PC-3 (cell line): Measurements from ENCODE around the gene ESR1. TPM values are rescaled to one million over a fixed set of nuclear protein-coding genes. Genes with fewer than 3 reads are reported as not detected.

Experiments
- ATAC-seq: fragments of 200-7000 bp; cut with Tn5 transposase; 2 replicates; pipeline ENCODE4 v1.9.1; 2020; ENCODE audit warnings: mild to moderate bottlenecking, moderate library complexity
- BruUV-seq: library from RNA; stranded (reverse); fragments of 400-500 nt; replicated peaks from 2 replicates; lab custom pipeline; 2021; lab: Mats Ljungman, UMichigan
- CTCF ChIA-PET: fragments of 300-600 bp; sonication (Branson Sonifier 250); formaldehyde crosslinking; loops from one replicate; lab custom pipeline; 2022; ENCODE audit warnings: antibody characterized with exemption; lab: Charles Lee
- POLR2A ChIA-PET: fragments of 300-600 bp; sonication (Branson Sonifier 250); formaldehyde crosslinking; loops from one replicate; lab custom pipeline; 2022; ENCODE audit warnings: antibody characterized with exemption; ENCODE audit not compliant: unreplicated experiment; lab: Charles Lee
- DNase-seq: peaks from one replicate; pipeline ENCODE4 v3.0.0-alpha.2; 2015
- H2AFZ ChIP-seq: fragments of 300-600 bp; sonication (generic); 2 replicates; pipeline ENCODE4 v1.6.0; 2016; ENCODE audit warnings: antibody characterized with exemption, low read length
- H3F3A ChIP-seq: fragments of 300-600 bp; sonication (generic); one replicate; pipeline ENCODE4 v1.6.0; 2017; ENCODE audit warnings: antibody characterized with exemption, low read length, control low read depth, mild to moderate bottlenecking; ENCODE audit not compliant: unreplicated experiment
- H3K27ac ChIP-seq: fragments of 300-600 bp; sonication (generic); 2 replicates; pipeline ENCODE4 v1.5.1; 2016; ENCODE audit warnings: mild to moderate bottlenecking, low read length
- H3K27me3 ChIP-seq: fragments of 300-600 bp; sonication (generic); 2 replicates; pipeline ENCODE4 v1.6.1; 2016; ENCODE audit warnings: low read length, mixed read lengths
- H3K36me3 ChIP-seq: fragments of 300-600 bp; sonication (generic); 2 replicates; pipeline ENCODE4 v1.6.1; 2016; ENCODE audit warnings: low read depth, mixed run types, low read length, mixed read lengths
- H3K4me1 ChIP-seq: fragments of 300-600 bp; sonication (generic); 2 replicates; pipeline ENCODE4 v1.5.1; 2016; ENCODE audit warnings: low read length; ENCODE audit not compliant: insufficient read depth
- H3K4me2 ChIP-seq: fragments of 300-600 bp; sonication (generic); 2 replicates; pipeline ENCODE4 v1.6.0; 2016; ENCODE audit warnings: low read length
- H3K4me3 ChIP-seq: fragments of 300-600 bp; sonication (generic); 2 replicates; pipeline ENCODE4 v1.5.1; 2016; ENCODE audit warnings: mild to moderate bottlenecking, low read length, mixed read lengths
- H3K79me2 ChIP-seq: fragments of 300-600 bp; sonication (generic); 2 replicates; pipeline ENCODE4 v1.6.1; 2017; ENCODE audit warnings: low read length, mixed read lengths
- H3K9ac ChIP-seq: fragments of 300-600 bp; sonication (generic); 2 replicates; pipeline ENCODE4 v1.6.0; 2016; ENCODE audit warnings: mild to moderate bottlenecking, low read length
- H3K9me2 ChIP-seq: fragments of 300-600 bp; sonication (generic); replicated peaks from 2 replicates; pipeline ENCODE4 v1.6.1; 2016; ENCODE audit warnings: mixed run types, low read length, mixed read lengths
- H3K9me3 ChIP-seq: fragments of 300-600 bp; sonication (generic); 2 replicates; pipeline ENCODE4 v1.6.1; 2016; ENCODE audit warnings: low read length, mixed read lengths
- H4K20me1 ChIP-seq: fragments of 300-600 bp; sonication (generic); 2 replicates; pipeline ENCODE4 v1.6.1; 2016; ENCODE audit warnings: low read length, mixed read lengths
- EZH2 ChIP-seq: fragments of 300-600 bp; sonication (generic); IDR thresholded peaks from one replicate; pipeline ENCODE4 v1.6.1; 2017; ENCODE audit warnings: antibody characterized with exemption, mild to moderate bottlenecking, low read length; ENCODE audit not compliant: unreplicated experiment
- EZH2phosphoT487 ChIP-seq: fragments of 300-600 bp; sonication (generic); IDR thresholded peaks from 2 replicates; pipeline ENCODE4 v1.6.1; 2018; ENCODE audit warnings: mild to moderate bottlenecking, antibody characterized with exemption, low read length, borderline replicate concordance
- intact Hi-C: fragments of 100-400 bp; cut with micrococcal nuclease; formaldehyde crosslinking; loops from 2 replicates; pipeline ENCODE4 v1.9.0; 2023
- total RNA-seq: library from RNA; depleted of rRNA; stranded (reverse); fragments of >200 nt; gene quantifications from 2 replicates; pipeline ENCODE4 v1.2.3, GENCODE V29; 2014
- TF ChIP-seq, protein P1 (sequence below): fragments of 300-600 bp; sonication (generic); conservative IDR thresholded peaks from 2 replicates; pipeline ENCODE4 v1.5.1; 2017; ENCODE audit warnings: antibody characterized with exemption, low read depth, mild to moderate bottlenecking, low read length

Gene ESR1
- total RNA-seq, 1 experiment from 2014 or later: 5.9 TPM

DNA sequence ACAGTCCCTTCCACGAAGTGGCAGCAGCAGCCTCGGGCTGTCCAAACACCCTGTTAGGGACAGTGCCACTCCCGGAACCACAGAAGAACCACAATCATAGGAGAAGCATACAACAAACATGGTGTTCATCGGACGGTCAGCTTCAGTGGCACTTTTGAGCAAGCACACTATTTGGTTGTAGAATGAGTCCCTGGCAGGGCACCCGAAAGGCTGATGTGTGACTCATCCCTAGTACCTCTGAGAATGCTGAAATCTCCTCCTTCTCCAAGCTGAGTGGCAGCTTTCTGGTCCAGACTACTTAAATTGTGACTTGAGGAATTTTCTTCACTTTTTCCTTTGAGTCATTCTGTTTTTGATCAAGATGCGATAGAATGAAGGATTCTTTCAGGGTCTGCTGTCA is 282.5 kb downstream of the ESR1 start:
- CTCF ChIA-PET: no interaction called here
- no TSS peak for BruUV-seq

DNA sequence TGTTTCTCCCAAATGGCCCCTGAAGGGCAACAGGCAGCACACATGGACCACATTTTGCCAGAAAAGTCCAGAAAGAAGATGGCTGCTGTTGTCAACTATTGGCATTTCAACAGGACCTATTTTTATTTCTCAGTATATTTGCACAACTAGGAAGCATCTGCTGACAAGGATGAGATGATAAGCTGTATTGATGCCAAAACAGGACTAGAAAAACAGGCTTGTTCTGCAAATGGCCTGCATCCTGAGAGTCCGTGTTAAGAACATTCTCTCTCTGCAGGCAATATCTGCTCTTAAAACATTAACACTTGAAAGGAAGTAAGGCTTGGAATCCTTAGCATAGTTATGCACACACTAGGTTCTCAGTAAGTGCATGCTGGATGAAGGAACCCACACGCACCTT is 283.7 kb downstream of the ESR1 start:
- H3F3A ChIP-seq: no peaks in the 10 kb centered on the region
- DNase-seq: peak; percentile 49
- ChIA-PET CTCF (no interaction called here), POLR2A (no interaction called here)
- H3K4me2 ChIP-seq: peak overlapping the region; percentile 53
- H3K79me2 ChIP-seq: no peaks in the 10 kb centered on the region
- intact Hi-C loops: no loop called here
- no peak overlapping the region for H3K9ac ChIP-seq
- H3K4me3 ChIP-seq: no peak overlapping the region
- H3K9me2 ChIP-seq: no peaks in the 10 kb centered on the region
- H3K4me1 ChIP-seq: peaks cover 57% of the 10 kb centered on the region
- H3K36me3 ChIP-seq: no peaks in the 10 kb centered on the region
- no peak overlapping the region for H2AFZ ChIP-seq
- H4K20me1 ChIP-seq: no peaks in the 10 kb centered on the region
- ATAC-seq: no peak
- peak overlapping the region; percentile 63 for H3K27ac ChIP-seq
- TF ChIP-seq, protein P1, sequence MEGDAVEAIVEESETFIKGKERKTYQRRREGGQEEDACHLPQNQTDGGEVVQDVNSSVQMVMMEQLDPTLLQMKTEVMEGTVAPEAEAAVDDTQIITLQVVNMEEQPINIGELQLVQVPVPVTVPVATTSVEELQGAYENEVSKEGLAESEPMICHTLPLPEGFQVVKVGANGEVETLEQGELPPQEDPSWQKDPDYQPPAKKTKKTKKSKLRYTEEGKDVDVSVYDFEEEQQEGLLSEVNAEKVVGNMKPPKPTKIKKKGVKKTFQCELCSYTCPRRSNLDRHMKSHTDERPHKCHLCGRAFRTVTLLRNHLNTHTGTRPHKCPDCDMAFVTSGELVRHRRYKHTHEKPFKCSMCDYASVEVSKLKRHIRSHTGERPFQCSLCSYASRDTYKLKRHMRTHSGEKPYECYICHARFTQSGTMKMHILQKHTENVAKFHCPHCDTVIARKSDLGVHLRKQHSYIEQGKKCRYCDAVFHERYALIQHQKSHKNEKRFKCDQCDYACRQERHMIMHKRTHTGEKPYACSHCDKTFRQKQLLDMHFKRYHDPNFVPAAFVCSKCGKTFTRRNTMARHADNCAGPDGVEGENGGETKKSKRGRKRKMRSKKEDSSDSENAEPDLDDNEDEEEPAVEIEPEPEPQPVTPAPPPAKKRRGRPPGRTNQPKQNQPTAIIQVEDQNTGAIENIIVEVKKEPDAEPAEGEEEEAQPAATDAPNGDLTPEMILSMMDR: no peak
- TF ChIP-seq EZH2 (no peak), EZH2phosphoT487 (no peak)
- no TSS peak for BruUV-seq
- H3K27me3 ChIP-seq: no peaks in the 10 kb centered on the region
- H3K9me3 ChIP-seq: no peaks in the 10 kb centered on the region

More for the DNA sequence above, 282.5 kb downstream of the ESR1 start:
- POLR2A ChIA-PET: no interaction called here
- Histone ChIP-seq H2AFZ (0 out of 2 replicates have a peak overlapping the region, but pooled peaks have one; percentile 26), H3K4me3 (no peak overlapping the region), H3K9ac (no peak overlapping the region), H3K9me2 (no peaks in the 10 kb centered on the region), H4K20me1 (no peaks in the 10 kb centered on the region), H3K79me2 (no peaks in the 10 kb centered on the region), H3F3A (no peaks in the 10 kb centered on the region), H3K27ac (0 out of 2 replicates have a peak overlapping the region, but pooled peaks have one; percentile 4), H3K4me2 (no peak overlapping the region), H3K9me3 (no peaks in the 10 kb centered on the region), H3K4me1 (peaks cover 62% of the 10 kb centered on the region), H3K27me3 (no peaks in the 10 kb centered on the region), H3K36me3 (no peaks in the 10 kb centered on the region)
- DNase-seq: peak; percentile 72
- ATAC-seq: peak; percentile 31
- intact Hi-C loops: no loop called here
- TF ChIP-seq, protein P1: no peak
- TF ChIP-seq EZH2phosphoT487 (no peak), EZH2 (no peak)

DNA sequence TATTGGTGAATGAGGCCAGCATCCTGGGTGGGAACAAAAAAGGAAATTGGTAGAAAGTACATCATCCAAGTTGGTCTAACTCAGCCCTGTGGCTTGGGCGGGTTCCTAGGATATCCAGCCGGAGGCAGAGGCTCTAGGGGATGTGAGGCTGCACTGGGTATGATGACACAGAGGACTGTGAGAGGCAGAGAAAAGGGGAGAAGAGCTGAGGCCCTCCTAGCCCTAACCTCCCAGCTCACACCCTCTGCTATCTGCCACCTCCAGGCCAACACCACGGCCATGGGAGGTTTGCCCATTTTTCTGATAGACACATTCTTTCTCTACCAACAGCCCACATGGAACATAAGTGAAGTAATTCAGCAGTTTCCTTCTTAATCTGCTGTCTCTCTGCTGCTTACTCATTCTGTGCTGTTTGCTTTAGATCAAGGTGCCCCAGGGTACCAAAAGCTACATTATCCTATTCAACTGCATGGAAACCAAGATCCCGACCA is 284.4 kb downstream of the ESR1 start:
- POLR2A ChIA-PET: no interaction called here
- ATAC-seq: peak; percentile 44
- DNase-seq: peak; percentile 70
- CTCF ChIA-PET: no interaction called here
- Histone ChIP-seq H3F3A (no peaks in the 10 kb centered on the region), H4K20me1 (no peaks in the 10 kb centered on the region), H3K9me3 (no peaks in the 10 kb centered on the region), H3K4me3 (no peak overlapping the region), H3K27me3 (no peaks in the 10 kb centered on the region), H3K9ac (no peak overlapping the region), H3K79me2 (no peaks in the 10 kb centered on the region), H3K27ac (peak overlapping the region; percentile 63), H3K4me1 (peaks cover 58% of the 10 kb centered on the region), H2AFZ (peak overlapping the region; percentile 36; the same call in 1 of the 2 replicates), H3K4me2 (peak overlapping the region; percentile 53), H3K9me2 (no peaks in the 10 kb centered on the region), H3K36me3 (no peaks in the 10 kb centered on the region)
- TF ChIP-seq EZH2 (no peak), EZH2phosphoT487 (no peak)
- TF ChIP-seq, protein P1: no peak
- intact Hi-C loops: no loop called here
- no TSS peak for BruUV-seq
